Prostate gland (tissue), 2 donors: Measurements from ENCODE around the gene TNS3.

Experiments used
- CTCF ChIP-seq, 4 experiments: fragments of 200-600 bp in 2 of 4; fragments of 450-650 bp in 2 of 4; sonication (generic) in 2 of 4; IDR thresholded peaks; 1 replicate in 3 of 4; 2 replicates in 1 of 4; pipeline ENCODE4 v1.5.1; 2016 to 2019; ENCODE audit warnings: antibody characterized with exemption in 4 of 4, mild to moderate bottlenecking in 2 of 4, moderate library complexity in 2 of 4
- POLR2A ChIP-seq: fragments of 450-650 bp; IDR thresholded peaks from one replicate; pipeline ENCODE4 v1.6.1; 2016; ENCODE audit warnings: antibody characterized with exemption, mild to moderate bottlenecking
- POLR2AphosphoS5 ChIP-seq: sonication (generic); formaldehyde crosslinking; IDR thresholded peaks from one replicate; pipeline ENCODE4 v1.6.1; 2017; ENCODE audit warnings: antibody characterized with exemption

GRCh38 chr7:47561715-47562446 is 20.0 kb downstream of the TNS3 start:
- TF ChIP-seq CTCF (IDR thresholded peaks at IDR 0.05) (no peak), POLR2A (no peak), POLR2AphosphoS5 (no peak)
